Superior temporal gyrus (tissue), 1 donor: ENCODE data around the gene NTN4.
A peak's percentile ranks its signal among the peaks of the same experiment; 100 is the strongest.
"Not testable (repeated sequence)": the region's sequence is repeated elsewhere in the genome, so short reads cannot be mapped to it uniquely, and the experiment has no call there.

Experiments
- DNase-seq: peaks from one replicate; pipeline ENCODE4 v3.0.0-alpha.2; 2016; ENCODE audit errors: extremely low spot score

Gene NTN4

DNA sequence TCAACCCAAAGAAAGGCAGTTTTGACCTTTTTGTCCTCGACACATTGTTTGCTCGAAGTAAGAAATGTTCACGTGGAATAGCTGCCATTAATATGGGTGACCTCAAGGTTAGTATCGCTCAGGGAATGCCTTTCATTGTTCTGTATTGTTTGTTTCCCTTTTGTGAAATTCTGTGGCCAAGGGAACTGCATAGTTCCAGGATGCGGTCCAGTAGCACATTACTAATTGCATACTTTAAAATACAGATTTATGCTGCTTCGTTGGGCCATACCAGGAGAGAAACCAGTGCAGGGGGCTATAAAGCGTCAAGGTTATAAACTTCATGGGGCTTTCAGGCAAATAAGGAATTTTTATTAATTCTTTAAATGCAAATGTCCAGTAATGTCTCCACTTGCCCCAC lies 166.0 kb downstream of the NTN4 start:
- DNase-seq = no peak

DNA sequence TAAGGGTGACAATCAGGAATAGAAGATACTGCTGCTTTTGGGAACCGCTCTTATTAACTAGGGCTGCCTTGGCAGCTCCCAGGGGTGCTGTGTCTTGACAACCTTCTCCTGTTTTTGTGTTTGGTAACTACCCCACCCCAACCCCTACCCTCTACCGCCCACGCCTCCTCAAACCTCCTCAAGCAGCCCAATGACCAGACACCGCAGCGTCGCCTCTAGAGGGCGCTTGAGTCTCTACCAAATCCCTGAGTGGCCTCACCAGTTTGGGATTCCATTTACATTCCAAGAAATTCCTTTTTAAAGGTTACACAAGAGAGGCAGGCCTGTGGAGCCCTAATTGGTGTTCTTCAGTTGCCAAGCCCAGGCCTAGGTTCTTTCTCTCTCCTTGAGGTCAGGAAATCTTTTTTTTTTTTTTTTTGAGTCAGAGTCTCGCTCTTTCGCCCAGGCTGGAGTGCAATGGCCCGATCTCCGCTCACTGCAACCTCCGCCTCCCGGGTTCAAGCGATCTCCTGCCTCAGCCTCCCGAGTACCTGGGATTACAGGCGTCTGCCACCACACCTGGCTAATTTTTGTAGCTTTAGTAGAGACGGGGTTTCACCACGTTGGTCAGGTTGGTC lies 166.9 kb downstream of the NTN4 start:
- DNase-seq = peak; percentile 68

DNA sequence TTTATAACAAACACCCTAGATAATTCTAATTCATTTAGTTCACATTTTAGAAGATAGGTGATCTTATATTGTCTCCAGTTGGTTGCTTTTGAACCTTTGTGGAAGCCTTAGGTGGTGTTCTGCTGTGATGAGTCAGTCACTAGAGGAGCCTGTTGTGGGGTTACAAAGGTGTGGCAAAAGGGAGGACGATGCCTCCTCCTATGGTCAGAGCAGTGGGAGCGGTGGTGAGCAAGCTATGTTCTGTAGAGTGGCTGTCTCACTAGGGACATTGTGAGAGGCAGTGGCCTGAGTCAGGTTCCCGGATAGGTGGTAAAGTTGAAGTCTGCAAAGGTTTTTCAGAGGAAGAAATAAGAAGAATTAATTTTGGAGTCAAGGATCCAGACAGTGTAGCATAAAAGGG lies 167.7 kb downstream of the NTN4 start:
- DNase-seq = no peak

- no peak for DNase-seq
Observed at GRCh38 chr12:95621725-95622124, 168.8 kb downstream of the NTN4 start.

GRCh38 chr12:95620171-95620570 lies 170.4 kb downstream of the NTN4 start:
- DNase-seq = no peak

- DNase-seq = not testable (repeated sequence)
Observed at GRCh38 chr12:95616470-95616869, 174.1 kb downstream of the NTN4 start.

DNA sequence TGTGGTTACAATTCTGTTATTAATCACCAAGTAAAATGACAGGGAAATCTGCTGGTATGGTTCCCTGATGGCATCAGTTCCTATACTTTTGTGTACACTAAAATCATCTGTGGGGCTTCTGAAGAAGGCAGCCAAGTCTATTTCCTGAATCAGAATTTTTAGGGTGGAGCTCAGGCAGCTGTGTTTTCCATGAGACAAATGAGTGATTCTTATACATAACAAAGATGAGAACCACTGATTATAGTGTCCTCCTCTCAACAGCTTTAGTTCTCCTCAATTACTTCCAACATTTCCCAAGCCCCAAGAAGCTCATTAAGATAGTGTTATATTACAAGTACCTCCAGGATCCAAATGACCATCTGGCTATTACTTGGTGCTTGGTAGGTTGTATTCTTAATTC lies 174.8 kb downstream of the NTN4 start:
- DNase-seq = no peak

DNA sequence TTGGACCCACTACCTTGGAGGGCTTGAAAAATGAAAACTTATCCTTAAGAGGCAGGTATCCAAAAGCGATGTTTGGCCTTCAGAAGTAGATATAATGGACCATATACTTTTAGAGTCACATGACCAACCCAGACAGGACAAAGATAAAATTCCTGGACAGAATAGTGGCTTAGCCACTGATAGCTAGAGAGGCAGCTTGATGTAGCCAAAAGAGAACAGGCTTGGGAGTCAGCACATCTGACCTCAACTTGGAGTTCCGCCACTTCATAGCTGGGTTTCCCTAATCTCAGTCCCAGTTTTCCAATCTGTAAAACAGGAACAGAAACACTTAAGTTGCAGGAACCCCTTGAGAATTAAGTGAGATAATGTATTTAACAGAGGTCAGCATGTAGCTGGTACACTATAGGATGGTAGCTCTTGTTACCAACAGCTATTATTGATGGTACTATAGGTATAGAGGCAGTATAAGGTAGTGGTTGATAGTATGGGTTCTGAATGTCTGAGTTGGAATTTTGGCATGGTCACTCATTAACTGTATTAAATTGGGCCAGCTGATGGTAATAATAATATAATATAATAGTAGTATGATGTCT lies 176.1 kb downstream of the NTN4 start:
- DNase-seq = no peak

- no peak for DNase-seq
Observed at GRCh38 chr12:95613021-95613420, 177.5 kb downstream of the NTN4 start.

- DNase-seq = no peak
Observed at GRCh38 chr12:95611676-95612309, 178.8 kb downstream of the NTN4 start.

GRCh38 chr12:95608252-95609033 lies 182.1 kb downstream of the NTN4 start:
- DNase-seq = peak; percentile 54
